ENCODE results near the gene KCNE3. TPM values are rescaled to one million over a fixed set of nuclear protein-coding genes. Genes with fewer than 3 reads are reported as not detected.

The KCNE3 gene
- total and polyA plus RNA-seq, 2 of the 13 experiments (the other 11 are each of a cell fraction or from before 2014, with no cell fraction given), result 0.33 to 2.2 TPM

DNA sequence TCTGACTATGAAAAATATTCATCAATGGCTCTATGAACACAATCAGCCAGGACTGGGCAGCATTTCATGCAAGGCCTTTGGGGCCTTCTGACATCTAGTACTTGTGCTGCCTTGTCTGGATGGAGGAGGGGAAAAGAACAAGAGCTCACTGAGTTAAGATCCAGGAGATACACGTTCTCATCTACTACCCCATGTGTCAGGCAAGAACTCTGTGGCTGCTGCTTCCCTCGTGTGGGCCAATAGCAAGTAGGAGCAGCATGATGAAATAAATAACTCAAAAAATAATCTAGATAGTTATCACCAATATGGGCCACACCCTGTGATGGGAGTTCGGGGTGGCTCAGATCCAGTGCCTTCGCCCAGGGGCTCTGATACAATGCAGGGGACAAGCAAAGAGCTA lies 7.3 kb downstream of the KCNE3 start:
- FAIRE-seq (no peak), ATAC-seq (no peak), DNase-seq (ENCODE audit: low spot score) (no peak)
- Histone ChIP-seq H3K27ac (ENCODE audit: extremely low read length, insufficient read depth, low read length) (no peak overlapping the region), H3K79me2 (ENCODE audit: insufficient read depth, low read length) (no peaks in the 10 kb centered on the region), H3K27me3 (ENCODE audit: control insufficient read depth in 1 of 2, insufficient read depth in 2 of 2, low read length in 2 of 2) (no peaks in the 10 kb centered on the region), H3K4me3 (replicated peaks in 1 of 3; ENCODE audit: insufficient read depth in 1 of 3, low read depth in 2 of 3, low read length in 3 of 3) (no peak overlapping the region), H2AFZ (ENCODE audit: low read length) (no peak overlapping the region), H3K9me3 (ENCODE audit: low read length) (no peaks in the 10 kb centered on the region), H3K4me2 (ENCODE audit: low read depth, low read length) (no peak overlapping the region), H3K9ac (ENCODE audit: insufficient read depth, low read depth, low read length) (no peak overlapping the region), H4K20me1 (ENCODE audit: insufficient read depth, low read length) (no peaks in the 10 kb centered on the region), H3K4me1 (ENCODE audit: insufficient read depth, low read length) (peaks cover 41% of the 10 kb centered on the region), H3K36me3 (replicated peaks in 1 of 2; ENCODE audit: control insufficient read depth in 1 of 2, insufficient read depth in 2 of 2, low read length in 2 of 2) (no peaks in the 10 kb centered on the region)
- ChIA-PET CTCF (ENCODE audit: low intra/inter-chr PET ratio, low total read pairs) (no interaction called here), POLR2A (interaction anchor here (4.8 kb wide), 1 partner anchor 33 kb away, joined by 22 read pairs; the partner anchor contains the start of gene LIPT2)
- TF ChIP-seq, protein P1, sequence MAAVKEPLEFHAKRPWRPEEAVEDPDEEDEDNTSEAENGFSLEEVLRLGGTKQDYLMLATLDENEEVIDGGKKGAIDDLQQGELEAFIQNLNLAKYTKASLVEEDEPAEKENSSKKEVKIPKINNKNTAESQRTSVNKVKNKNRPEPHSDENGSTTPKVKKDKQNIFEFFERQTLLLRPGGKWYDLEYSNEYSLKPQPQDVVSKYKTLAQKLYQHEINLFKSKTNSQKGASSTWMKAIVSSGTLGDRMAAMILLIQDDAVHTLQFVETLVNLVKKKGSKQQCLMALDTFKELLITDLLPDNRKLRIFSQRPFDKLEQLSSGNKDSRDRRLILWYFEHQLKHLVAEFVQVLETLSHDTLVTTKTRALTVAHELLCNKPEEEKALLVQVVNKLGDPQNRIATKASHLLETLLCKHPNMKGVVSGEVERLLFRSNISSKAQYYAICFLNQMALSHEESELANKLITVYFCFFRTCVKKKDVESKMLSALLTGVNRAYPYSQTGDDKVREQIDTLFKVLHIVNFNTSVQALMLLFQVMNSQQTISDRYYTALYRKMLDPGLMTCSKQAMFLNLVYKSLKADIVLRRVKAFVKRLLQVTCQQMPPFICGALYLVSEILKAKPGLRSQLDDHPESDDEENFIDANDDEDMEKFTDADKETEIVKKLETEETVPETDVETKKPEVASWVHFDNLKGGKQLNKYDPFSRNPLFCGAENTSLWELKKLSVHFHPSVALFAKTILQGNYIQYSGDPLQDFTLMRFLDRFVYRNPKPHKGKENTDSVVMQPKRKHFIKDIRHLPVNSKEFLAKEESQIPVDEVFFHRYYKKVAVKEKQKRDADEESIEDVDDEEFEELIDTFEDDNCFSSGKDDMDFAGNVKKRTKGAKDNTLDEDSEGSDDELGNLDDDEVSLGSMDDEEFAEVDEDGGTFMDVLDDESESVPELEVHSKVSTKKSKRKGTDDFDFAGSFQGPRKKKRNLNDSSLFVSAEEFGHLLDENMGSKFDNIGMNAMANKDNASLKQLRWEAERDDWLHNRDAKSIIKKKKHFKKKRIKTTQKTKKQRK (IDR thresholded peaks at IDR 0.05; ENCODE audit: low read length), result no peak
- no peak for TF ChIP-seq ZNF83 (CRISPR knock-in tag; IDR thresholded peaks at IDR 0.05; ENCODE audit: borderline replicate concordance)
- no peak for TF ChIP-seq HMG20A (CRISPR knock-in tag; IDR thresholded peaks at IDR 0.05; ENCODE audit: borderline replicate concordance)
- intact Hi-C loops (cut with micrococcal nuclease; ENCODE audit: unreplicated experiment), result no loop called here
- 65% methylated on average over 4 of the region's 4 CpGs for WGBS (ENCODE audit: low lambda C conversion rate)
- BruUV-seq (replicated peaks), result no TSS peak
- in situ Hi-C loops (cut with HindIII; ENCODE audit: extremely low pct_ligation_motif_present, low pct_unique_long_range_greater_than_20kb), result loop anchor here (10.0 kb wide), 1 partner anchor 95 kb away; no protein-coding TSS in a partner anchor

DNA sequence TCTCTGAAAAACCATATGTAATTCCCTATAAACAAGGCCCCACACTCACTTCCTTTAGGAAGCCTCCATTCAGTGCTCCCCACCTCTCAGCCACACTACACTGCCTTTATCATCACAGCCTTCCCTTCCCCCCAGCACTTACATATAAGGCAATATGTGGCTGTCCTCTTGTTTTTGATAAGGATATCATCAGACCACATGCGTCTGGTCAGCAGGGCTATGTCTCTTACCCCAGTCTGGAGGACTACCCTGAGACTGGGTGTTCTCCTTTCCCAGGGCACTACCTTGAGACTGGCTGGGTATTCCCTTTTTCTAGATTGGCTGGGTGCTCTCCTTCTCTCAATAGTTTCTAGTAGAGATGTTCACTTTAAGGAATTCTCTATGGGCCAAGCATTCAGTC lies 7.8 kb downstream of the KCNE3 start:
- Histone ChIP-seq H3K4me1 (ENCODE audit: insufficient read depth, low read length) (peaks cover 37% of the 10 kb centered on the region), H4K20me1 (ENCODE audit: insufficient read depth, low read length) (no peaks in the 10 kb centered on the region), H2AFZ (ENCODE audit: low read length) (no peak overlapping the region), H3K9ac (ENCODE audit: insufficient read depth, low read depth, low read length) (no peak overlapping the region), H3K27me3 (ENCODE audit: control insufficient read depth in 1 of 2, insufficient read depth in 2 of 2, low read length in 2 of 2) (no peaks in the 10 kb centered on the region), H3K9me3 (ENCODE audit: low read length) (no peaks in the 10 kb centered on the region), H3K4me3 (replicated peaks in 1 of 3; ENCODE audit: insufficient read depth in 1 of 3, low read depth in 2 of 3, low read length in 3 of 3) (no peak overlapping the region), H3K79me2 (ENCODE audit: insufficient read depth, low read length) (no peaks in the 10 kb centered on the region), H3K4me2 (ENCODE audit: low read depth, low read length) (no peak overlapping the region), H3K36me3 (replicated peaks in 1 of 2; ENCODE audit: control insufficient read depth in 1 of 2, insufficient read depth in 2 of 2, low read length in 2 of 2) (no peaks in the 10 kb centered on the region), H3K27ac (ENCODE audit: extremely low read length, insufficient read depth, low read length) (no peak overlapping the region)
- DNase-seq (ENCODE audit: low spot score) (no peak), FAIRE-seq (no peak), ATAC-seq (no peak)
- WGBS (ENCODE audit: low lambda C conversion rate), result 0% methylated on average over 1 of the region's 1 CpG
- in situ Hi-C loops (cut with HindIII; ENCODE audit: extremely low pct_ligation_motif_present, low pct_unique_long_range_greater_than_20kb), result loop anchor here (10.0 kb wide), 1 partner anchor 205 kb away; no protein-coding TSS in a partner anchor
- intact Hi-C loops (cut with micrococcal nuclease; ENCODE audit: unreplicated experiment), result no loop called here
- CTCF ChIA-PET (ENCODE audit: low intra/inter-chr PET ratio, low total read pairs), result no interaction called here
- POLR2A ChIA-PET, result no interaction called here
- BruUV-seq (replicated peaks), result no TSS peak
- TF ChIP-seq HDAC1 (CRISPR knock-in tag; IDR thresholded peaks at IDR 0.05), result no peak
- no peak for TF ChIP-seq SP5 (CRISPR knock-in tag; IDR thresholded peaks at IDR 0.05; ENCODE audit: borderline replicate concordance, low read depth)
- TF ChIP-seq, protein P2, sequence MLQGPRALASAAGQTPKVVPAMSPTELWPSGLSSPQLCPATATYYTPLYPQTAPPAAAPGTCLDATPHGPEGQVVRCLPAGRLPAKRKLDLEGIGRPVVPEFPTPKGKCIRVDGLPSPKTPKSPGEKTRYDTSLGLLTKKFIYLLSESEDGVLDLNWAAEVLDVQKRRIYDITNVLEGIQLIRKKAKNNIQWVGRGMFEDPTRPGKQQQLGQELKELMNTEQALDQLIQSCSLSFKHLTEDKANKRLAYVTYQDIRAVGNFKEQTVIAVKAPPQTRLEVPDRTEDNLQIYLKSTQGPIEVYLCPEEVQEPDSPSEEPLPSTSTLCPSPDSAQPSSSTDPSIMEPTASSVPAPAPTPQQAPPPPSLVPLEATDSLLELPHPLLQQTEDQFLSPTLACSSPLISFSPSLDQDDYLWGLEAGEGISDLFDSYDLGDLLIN (CRISPR knock-in tag; IDR thresholded peaks at IDR 0.05; ENCODE audit: borderline replicate concordance), result no peak
- TF ChIP-seq SALL1 (CRISPR knock-in tag; IDR thresholded peaks at IDR 0.05), result no peak
- no peak for TF ChIP-seq ZKSCAN5 (CRISPR knock-in tag; IDR thresholded peaks at IDR 0.05)
- no peak for TF ChIP-seq POLR2G (IDR thresholded peaks at IDR 0.05; ENCODE audit: low read depth, low read length)
- TF ChIP-seq, protein P3, sequence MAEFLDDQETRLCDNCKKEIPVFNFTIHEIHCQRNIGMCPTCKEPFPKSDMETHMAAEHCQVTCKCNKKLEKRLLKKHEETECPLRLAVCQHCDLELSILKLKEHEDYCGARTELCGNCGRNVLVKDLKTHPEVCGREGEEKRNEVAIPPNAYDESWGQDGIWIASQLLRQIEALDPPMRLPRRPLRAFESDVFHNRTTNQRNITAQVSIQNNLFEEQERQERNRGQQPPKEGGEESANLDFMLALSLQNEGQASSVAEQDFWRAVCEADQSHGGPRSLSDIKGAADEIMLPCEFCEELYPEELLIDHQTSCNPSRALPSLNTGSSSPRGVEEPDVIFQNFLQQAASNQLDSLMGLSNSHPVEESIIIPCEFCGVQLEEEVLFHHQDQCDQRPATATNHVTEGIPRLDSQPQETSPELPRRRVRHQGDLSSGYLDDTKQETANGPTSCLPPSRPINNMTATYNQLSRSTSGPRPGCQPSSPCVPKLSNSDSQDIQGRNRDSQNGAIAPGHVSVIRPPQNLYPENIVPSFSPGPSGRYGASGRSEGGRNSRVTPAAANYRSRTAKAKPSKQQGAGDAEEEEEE (CRISPR knock-in tag; IDR thresholded peaks at IDR 0.05; ENCODE audit: borderline replicate concordance), result no peak
- TF ChIP-seq ZNF496 (CRISPR knock-in tag; IDR thresholded peaks at IDR 0.05; ENCODE audit: insufficient replicate concordance), result no peak
- TF ChIP-seq NFATC3 (CRISPR knock-in tag; IDR thresholded peaks at IDR 0.05), result no peak
- TF ChIP-seq ESRRA (CRISPR knock-in tag; IDR thresholded peaks at IDR 0.05; ENCODE audit: low read depth), result no peak

All from HepG2 (cell line).